ENCODE results near the gene ARHGAP6.
"Not testable (repeated sequence)": the region's sequence is repeated elsewhere in the genome, so short reads cannot be mapped to it uniquely, and the experiment has no call there.

The ARHGAP6 gene

GRCh38 chrX:11382930-11383329, 282.8 kb downstream of the ARHGAP6 start:
- DNase-seq, result no peak

- DNase-seq, result peak; percentile 40 to 65
Measured at GRCh38 chrX:11381464-11381863, 284.3 kb downstream of the ARHGAP6 start.

DNA sequence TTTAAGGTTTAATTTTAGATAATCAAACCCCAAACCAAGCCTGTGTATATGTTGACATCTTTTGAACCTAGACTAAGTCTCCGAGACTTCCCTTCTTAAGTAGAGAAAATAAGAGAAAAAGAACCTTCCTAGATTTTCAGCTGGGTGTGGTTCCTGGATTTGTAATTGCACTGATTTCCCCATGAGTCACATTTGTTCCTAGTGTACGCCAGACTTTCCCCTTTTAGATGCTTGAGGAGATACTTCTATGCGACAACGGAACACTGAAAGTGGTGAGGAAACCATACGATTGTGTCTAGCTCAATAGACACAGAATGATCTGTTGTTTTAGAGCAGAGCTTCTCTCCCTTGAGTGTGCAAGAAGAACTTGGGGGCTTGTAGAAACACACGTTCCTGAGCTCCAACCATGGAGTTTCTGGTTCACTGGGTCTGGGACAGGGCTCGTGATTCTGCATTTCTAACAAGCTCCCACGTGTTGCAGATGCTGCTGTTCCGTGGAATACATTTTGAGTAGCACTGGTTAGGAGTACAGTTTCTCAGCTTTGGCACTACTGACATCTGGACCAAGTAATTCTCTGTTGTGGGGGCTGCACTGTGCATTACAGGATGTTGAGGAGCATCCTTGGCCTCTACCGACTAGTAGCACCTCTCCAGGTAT, 285.4 kb downstream of the ARHGAP6 start:
- no peak for DNase-seq

DNA sequence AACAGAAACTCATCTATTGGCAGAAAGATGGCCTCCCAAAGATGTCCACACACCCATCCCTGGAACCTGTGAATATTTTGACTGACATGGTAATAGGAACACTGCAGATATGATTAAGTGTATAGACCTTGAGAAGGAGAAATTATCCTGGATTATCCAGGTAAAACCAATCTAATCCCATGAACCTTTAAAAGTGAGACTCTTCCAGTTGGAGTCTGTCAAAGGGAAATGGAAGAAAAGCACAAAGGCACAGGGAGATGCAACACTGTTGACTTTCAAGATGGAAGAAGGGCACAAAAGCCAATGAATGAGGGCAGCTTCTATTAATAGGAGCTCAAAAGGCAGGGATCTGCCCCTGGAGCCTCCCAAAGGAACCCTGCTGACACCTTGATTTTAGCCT, 289.6 kb downstream of the ARHGAP6 start:
- no peak for DNase-seq

DNA sequence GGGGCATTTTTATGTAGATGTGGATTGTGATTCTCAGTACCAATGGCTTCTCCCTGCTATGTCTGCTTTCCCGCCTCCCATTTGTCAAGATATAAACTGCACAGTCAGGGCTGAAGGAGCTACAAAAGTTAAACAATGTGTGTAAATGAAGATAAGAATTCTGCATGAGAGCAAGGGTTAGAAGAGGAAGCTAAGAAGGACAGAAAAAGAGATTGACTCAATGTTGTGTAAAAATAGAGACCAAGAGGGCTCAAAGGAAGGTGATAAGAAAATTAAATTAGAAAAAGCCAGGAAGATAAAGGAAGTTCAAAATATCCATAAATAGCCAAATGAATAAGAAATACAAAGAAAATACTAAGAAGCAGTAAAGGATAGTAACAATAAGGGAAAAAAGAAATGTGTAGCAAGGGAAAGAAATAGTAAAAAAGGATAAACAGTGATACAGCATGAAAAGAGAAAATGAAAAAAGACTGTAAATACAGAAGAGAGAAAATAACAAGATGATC, 290.1 kb downstream of the ARHGAP6 start:
- DNase-seq, result no peak

- no peak for DNase-seq
Measured at GRCh38 chrX:11374570-11374969, 291.1 kb downstream of the ARHGAP6 start.

GRCh38 chrX:11371106-11371505, 294.6 kb downstream of the ARHGAP6 start:
- no peak for DNase-seq

- peak; percentile 45 to 54 for DNase-seq
Measured at GRCh38 chrX:11367609-11368430, 297.9 kb downstream of the ARHGAP6 start.

GRCh38 chrX:11366998-11367595, 298.6 kb downstream of the ARHGAP6 start:
- no peak for DNase-seq

DNA sequence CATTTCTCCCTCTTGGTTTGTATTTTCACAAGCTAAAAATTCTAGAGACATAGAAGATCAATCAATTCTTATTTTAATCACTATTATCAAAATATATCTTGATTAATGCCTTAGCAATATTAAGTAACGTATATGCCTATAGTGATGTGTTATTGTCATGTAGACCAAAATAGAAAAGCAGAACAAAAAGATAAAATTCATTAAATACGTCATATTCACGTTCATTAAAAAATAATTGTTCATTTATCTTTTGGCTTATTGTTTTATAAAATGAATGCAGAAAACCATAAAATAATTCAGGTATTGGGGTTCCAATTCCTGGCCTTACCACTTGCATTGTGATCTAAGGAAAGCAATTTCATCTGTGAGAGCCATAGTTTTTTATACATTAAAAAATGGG, 300.3 kb downstream of the ARHGAP6 start:
- DNase-seq, result no peak

- DNase-seq, result no peak
Measured at GRCh38 chrX:11364835-11365234, 300.9 kb downstream of the ARHGAP6 start.

DNA sequence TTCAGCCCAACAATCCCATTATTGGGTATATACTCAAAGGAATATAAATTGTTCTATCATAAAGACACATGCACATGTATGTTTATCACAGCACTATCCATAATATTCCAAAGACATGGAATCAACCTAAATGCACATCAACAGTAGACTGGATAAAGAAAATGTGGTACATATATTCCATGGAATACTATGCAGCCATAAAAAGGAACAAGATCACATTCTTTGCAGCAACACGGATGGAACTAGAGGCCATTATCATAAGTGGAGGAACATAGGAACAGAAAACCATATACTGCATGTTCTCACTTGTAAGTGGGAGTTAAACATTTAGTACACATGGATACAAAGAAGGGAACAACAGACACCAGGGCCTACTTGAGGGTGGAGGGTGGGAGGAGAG, 301.9 kb downstream of the ARHGAP6 start:
- not testable (repeated sequence) for DNase-seq

- DNase-seq, result no peak
Measured at GRCh38 chrX:11363069-11363594, 302.6 kb downstream of the ARHGAP6 start.

- not testable (repeated sequence) for DNase-seq
Measured at GRCh38 chrX:11361666-11362065, 304.1 kb downstream of the ARHGAP6 start.

- DNase-seq, result not testable (repeated sequence)
Measured at GRCh38 chrX:11355944-11356343, 309.8 kb downstream of the ARHGAP6 start.

DNA sequence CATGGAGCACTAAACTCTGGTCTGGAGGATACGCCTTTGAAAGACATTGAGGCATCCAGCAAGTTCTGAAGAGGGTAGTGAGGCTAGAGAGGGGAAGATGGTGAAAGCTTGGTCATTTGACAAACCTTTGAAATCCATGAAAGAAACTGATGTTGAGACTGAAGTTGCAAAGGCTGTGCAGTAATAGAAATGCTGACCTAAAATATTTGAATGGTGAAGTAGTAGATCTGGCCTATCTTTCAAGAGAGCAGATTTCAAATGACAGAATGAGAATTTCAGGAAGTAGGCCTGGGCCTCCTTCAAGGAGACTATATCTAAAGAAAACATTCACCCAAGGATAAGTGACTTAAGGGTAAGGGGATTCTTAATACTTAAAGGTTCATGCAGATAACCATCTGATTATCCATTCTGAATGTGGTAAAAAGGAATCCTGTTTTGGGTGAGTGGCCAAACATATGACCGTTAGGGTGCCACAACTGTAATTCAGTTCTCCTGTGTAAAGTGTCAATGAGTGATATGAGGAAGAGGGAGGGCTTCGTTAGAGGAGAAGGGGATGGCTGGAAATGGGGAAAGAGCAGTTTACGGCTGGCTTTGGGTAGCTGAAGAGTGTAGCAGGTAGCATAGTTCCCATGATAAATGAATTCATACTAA, 310.3 kb downstream of the ARHGAP6 start:
- DNase-seq, result no peak

- DNase-seq, result no peak
Measured at GRCh38 chrX:11352296-11352741, 313.4 kb downstream of the ARHGAP6 start.

GRCh38 chrX:11351375-11352295, 314.1 kb downstream of the ARHGAP6 start:
- peak; percentile 2 to 4 for DNase-seq

- DNase-seq, result no peak
Measured at GRCh38 chrX:11349661-11350337, 315.9 kb downstream of the ARHGAP6 start.

- no peak for DNase-seq
Measured at GRCh38 chrX:11349020-11349419, 316.7 kb downstream of the ARHGAP6 start.

- no peak for DNase-seq
Measured at GRCh38 chrX:11347300-11347699, 318.4 kb downstream of the ARHGAP6 start.
